D341Med (cell line): ENCODE results near the gene NLRP5.
A peak's percentile ranks its signal among the peaks of the same experiment; 100 is the strongest.
"Not testable (repeated sequence)": the region's sequence is repeated elsewhere in the genome, so short reads cannot be mapped to it uniquely, and the experiment has no call there.

Experiments used
- DNase-seq: peaks from one replicate; pipeline ENCODE4 v3.0.0; 2012; ENCODE audit warnings: low spot score

The NLRP5 gene

GRCh38 chr19:56098731-56099568, 112.4 kb downstream of the NLRP5 start:
- no peak for DNase-seq

- DNase-seq: no peak
Observed at GRCh38 chr19:56099638-56100539, 113.3 kb downstream of the NLRP5 start.

- DNase-seq: no peak
Observed at GRCh38 chr19:56101095-56101494, 114.5 kb downstream of the NLRP5 start.

- no peak for DNase-seq
Observed at GRCh38 chr19:56101746-56102535, 115.4 kb downstream of the NLRP5 start.

GRCh38 chr19:56103027-56103614, 116.5 kb downstream of the NLRP5 start:
- no peak for DNase-seq

GRCh38 chr19:56104423-56104822, 117.8 kb downstream of the NLRP5 start:
- DNase-seq: no peak

- DNase-seq: peak; percentile 89
Observed at GRCh38 chr19:56105090-56105701, 118.6 kb downstream of the NLRP5 start.

- DNase-seq: not testable (repeated sequence)
Observed at GRCh38 chr19:56105831-56106396, 119.3 kb downstream of the NLRP5 start.

GRCh38 chr19:56106397-56106849, 119.8 kb downstream of the NLRP5 start:
- no peak for DNase-seq

GRCh38 chr19:56106993-56107392, 120.4 kb downstream of the NLRP5 start:
- no peak for DNase-seq

- peak; percentile 72 for DNase-seq
Observed at GRCh38 chr19:56107626-56108351, 121.2 kb downstream of the NLRP5 start.

GRCh38 chr19:56108447-56109195, 122.0 kb downstream of the NLRP5 start:
- no peak for DNase-seq

GRCh38 chr19:56109226-56109625, 122.7 kb downstream of the NLRP5 start:
- DNase-seq: no peak

- no peak for DNase-seq
Observed at GRCh38 chr19:56110515-56111448, 124.2 kb downstream of the NLRP5 start.
